Activated naive CD8-positive, alpha-beta T cell treated with anti-CD3 and anti-CD28 coated beads, Interleukin-2, amount 50 U/mL, for 24 hours (primary cell): Measurements from ENCODE around the gene GVQW3.

Experiments used
- ATAC-seq: fragments of 150-1000 bp; cut with Tn5 transposase; one replicate; pipeline ENCODE4 v1.10.0; 2021
- DNase-seq: peaks from one replicate; pipeline ENCODE4 v3.0.0; 2021
- H3K27ac Mint-ChIP-seq: one replicate; pipeline ENCODE4 v1.8.0; 2021; ENCODE audit warnings: mild to moderate bottlenecking, mixed read lengths
- H3K27me3 Mint-ChIP-seq: one replicate; pipeline ENCODE4 v1.8.0; 2021; ENCODE audit warnings: mixed read lengths
- H3K36me3 Mint-ChIP-seq: one replicate; pipeline ENCODE4 v1.8.0; 2021; ENCODE audit warnings: low read depth, mixed read lengths
- H3K4me1 Mint-ChIP-seq: one replicate; pipeline ENCODE4 v1.8.0; 2021; ENCODE audit warnings: mixed read lengths
- H3K4me3 Mint-ChIP-seq: one replicate; pipeline ENCODE4 v1.8.0; 2021; ENCODE audit warnings: mild to moderate bottlenecking, moderate library complexity, mixed read lengths
- H3K9me3 Mint-ChIP-seq: one replicate; pipeline ENCODE4 v1.8.0; 2021; ENCODE audit warnings: mixed read lengths

Gene GVQW3

GRCh38 chr11:76369406-76369805 lies 11.7 kb upstream of the GVQW3 start:
- DNase-seq (no peak), ATAC-seq (no peak)
- H3K9me3 Mint-ChIP-seq, result no peaks in the 10 kb centered on the region
- H3K4me1 Mint-ChIP-seq, result peaks cover 61% of the 10 kb centered on the region
- no peak overlapping the region for H3K27ac Mint-ChIP-seq
- no peak overlapping the region for H3K4me3 Mint-ChIP-seq
- H3K27me3 Mint-ChIP-seq, result no peaks in the 10 kb centered on the region
- peaks cover 15% of the 10 kb centered on the region for H3K36me3 Mint-ChIP-seq

DNA sequence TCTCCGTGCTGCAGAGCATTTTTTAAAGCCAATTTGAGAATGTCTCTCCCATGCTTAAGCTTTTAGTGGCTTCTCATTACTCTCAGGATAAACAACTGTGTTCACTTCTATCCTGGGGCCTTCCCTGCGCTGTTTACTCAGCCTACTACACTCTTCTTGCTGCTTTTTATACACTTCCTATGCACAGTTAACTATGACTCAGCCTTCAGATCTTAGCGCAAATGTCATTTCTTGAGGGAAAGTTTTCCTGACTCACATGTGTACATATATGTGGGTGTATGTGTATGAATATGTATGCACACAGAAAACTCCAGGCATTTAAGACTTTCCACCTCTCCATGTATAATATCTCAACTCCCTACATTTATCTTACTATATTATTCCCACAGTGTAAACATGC lies 10.0 kb upstream of the GVQW3 start:
- H3K36me3 Mint-ChIP-seq, result peaks cover 7% of the 10 kb centered on the region
- peak overlapping the region; percentile 40 for H3K4me3 Mint-ChIP-seq
- ATAC-seq, result peak; percentile 99
- no peak for DNase-seq
- H3K9me3 Mint-ChIP-seq, result no peaks in the 10 kb centered on the region
- H3K27ac Mint-ChIP-seq, result peak overlapping the region; percentile 88
- no peaks in the 10 kb centered on the region for H3K27me3 Mint-ChIP-seq
- H3K4me1 Mint-ChIP-seq, result peaks cover 72% of the 10 kb centered on the region

- Mint-ChIP-seq H3K36me3 (no peaks in the 10 kb centered on the region), H3K4me1 (peaks cover 79% of the 10 kb centered on the region), H3K4me3 (no peak overlapping the region), H3K27me3 (no peaks in the 10 kb centered on the region), H3K9me3 (no peaks in the 10 kb centered on the region), H3K27ac (no peak overlapping the region)
- DNase-seq, result no peak
- no peak for ATAC-seq
Observed at GRCh38 chr11:76376746-76377558, 4.2 kb upstream of the GVQW3 start.

- Mint-ChIP-seq H3K4me1 (peaks cover 74% of the 10 kb centered on the region), H3K4me3 (peak overlapping the region; percentile 97), H3K36me3 (no peaks in the 10 kb centered on the region), H3K9me3 (no peaks in the 10 kb centered on the region), H3K27ac (peak overlapping the region; percentile 95), H3K27me3 (no peaks in the 10 kb centered on the region)
- no peak for ATAC-seq
- no peak for DNase-seq
Observed at GRCh38 chr11:76379807-76380158, 1.3 kb upstream of the GVQW3 start.

DNA sequence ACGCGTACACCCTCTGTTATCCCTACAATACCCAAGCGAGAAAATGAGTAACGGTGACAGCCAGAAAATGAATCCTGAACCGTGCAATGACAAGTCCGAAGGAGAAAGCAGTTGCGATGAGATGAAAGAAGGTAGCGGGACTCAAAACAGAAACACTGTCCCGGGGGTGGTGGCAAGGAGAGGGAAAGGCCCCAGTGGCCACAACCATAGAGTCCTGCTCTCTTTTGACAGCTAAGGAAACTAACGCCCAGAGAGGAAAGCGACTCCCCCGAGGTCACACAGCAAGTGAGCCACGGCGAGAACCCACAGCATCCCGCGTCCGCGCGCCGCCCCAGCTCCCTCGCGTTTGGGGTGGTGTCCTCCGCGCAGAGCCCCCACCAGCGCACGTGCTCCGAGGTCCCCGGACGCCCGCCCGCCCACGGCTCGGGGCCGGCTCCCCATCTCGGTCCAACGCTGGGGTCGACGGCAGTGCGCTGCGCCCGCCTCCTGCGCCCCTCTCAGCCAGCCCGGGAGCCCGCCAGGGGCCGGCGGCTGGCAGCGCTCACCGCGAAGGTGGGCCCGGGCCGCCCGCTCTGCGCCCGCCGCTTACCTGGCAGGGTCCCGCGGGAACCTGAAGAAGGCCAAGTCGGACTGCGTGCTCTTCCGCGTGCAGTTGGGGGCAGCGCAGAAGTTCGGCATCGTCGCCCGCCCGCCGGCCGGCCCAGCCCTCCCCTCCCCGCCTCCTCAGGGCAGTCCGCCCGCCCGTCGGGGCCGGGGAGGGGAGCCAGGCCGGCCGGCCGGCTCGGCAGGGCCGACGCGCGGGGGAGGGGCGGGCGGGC lies 755 bp upstream of the GVQW3 start:
- Mint-ChIP-seq H3K4me3 (peak overlapping the region; percentile 97), H3K36me3 (no peaks in the 10 kb centered on the region), H3K4me1 (peaks cover 68% of the 10 kb centered on the region), H3K27me3 (no peaks in the 10 kb centered on the region), H3K9me3 (no peaks in the 10 kb centered on the region), H3K27ac (peak overlapping the region; percentile 95)
- DNase-seq (peak; percentile 66), ATAC-seq (peak; percentile 43)

DNA sequence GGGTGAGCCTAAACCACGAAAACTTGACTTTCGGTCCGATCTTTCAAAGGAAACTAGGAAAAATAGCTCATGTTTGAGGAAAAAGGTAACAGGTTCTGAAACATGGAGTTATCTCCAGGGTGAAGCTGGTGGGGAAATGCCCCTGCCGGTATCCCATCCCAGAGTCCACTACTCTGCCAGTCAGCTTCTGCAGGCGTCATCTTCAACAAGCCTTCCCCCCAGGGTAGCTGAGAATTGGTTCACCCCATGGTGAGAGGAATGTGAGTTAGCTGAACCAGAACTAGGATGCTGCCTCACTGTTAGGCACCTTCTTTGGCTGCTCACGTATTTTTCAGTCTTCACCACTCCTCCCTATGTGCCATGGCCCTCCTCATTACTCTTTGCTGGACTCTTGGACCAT lies 1.1 kb downstream of the GVQW3 start:
- Mint-ChIP-seq H3K4me1 (peaks cover 54% of the 10 kb centered on the region), H3K4me3 (peak overlapping the region; percentile 93), H3K9me3 (no peaks in the 10 kb centered on the region), H3K36me3 (no peaks in the 10 kb centered on the region), H3K27ac (peak overlapping the region; percentile 2), H3K27me3 (no peaks in the 10 kb centered on the region)
- DNase-seq (no peak), ATAC-seq (no peak)

GRCh38 chr11:76385903-76386302 lies 4.8 kb downstream of the GVQW3 start:
- Mint-ChIP-seq H3K4me3 (no peak overlapping the region), H3K27me3 (no peaks in the 10 kb centered on the region), H3K4me1 (peaks cover 27% of the 10 kb centered on the region), H3K36me3 (no peaks in the 10 kb centered on the region), H3K9me3 (no peaks in the 10 kb centered on the region), H3K27ac (no peak overlapping the region)
- DNase-seq (no peak), ATAC-seq (no peak)

GRCh38 chr11:76388408-76388807 lies 7.3 kb downstream of the GVQW3 start:
- H3K36me3 Mint-ChIP-seq, result no peaks in the 10 kb centered on the region
- peaks cover 7% of the 10 kb centered on the region for H3K4me1 Mint-ChIP-seq
- DNase-seq (no peak), ATAC-seq (no peak)
- no peaks in the 10 kb centered on the region for H3K27me3 Mint-ChIP-seq
- no peaks in the 10 kb centered on the region for H3K9me3 Mint-ChIP-seq
- no peak overlapping the region for H3K27ac Mint-ChIP-seq
- no peak overlapping the region for H3K4me3 Mint-ChIP-seq

DNA sequence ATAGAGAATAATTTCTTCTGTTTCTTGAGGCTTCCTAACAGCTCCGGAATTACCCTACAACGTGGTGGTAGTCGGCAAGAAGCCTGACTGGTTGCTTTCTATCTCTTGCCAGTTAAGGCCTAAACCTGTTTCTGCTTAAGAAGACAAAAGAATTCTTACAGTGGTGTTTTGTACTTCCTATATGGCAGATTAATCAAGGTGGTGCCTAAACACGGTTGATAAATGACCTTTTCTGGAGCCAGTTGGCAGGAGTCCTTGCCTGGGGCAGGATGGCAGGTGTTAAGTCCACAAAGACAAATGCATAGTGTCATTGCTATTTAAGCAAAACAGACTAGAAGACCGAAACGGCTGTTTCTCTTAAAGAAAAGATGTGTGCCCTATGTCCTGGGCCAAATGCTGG lies 9.9 kb downstream of the GVQW3 start:
- Mint-ChIP-seq H3K4me1 (no peaks in the 10 kb centered on the region), H3K9me3 (no peaks in the 10 kb centered on the region), H3K27ac (no peak overlapping the region), H3K27me3 (no peaks in the 10 kb centered on the region), H3K4me3 (no peak overlapping the region), H3K36me3 (no peaks in the 10 kb centered on the region)
- ATAC-seq (no peak), DNase-seq (no peak)

DNA sequence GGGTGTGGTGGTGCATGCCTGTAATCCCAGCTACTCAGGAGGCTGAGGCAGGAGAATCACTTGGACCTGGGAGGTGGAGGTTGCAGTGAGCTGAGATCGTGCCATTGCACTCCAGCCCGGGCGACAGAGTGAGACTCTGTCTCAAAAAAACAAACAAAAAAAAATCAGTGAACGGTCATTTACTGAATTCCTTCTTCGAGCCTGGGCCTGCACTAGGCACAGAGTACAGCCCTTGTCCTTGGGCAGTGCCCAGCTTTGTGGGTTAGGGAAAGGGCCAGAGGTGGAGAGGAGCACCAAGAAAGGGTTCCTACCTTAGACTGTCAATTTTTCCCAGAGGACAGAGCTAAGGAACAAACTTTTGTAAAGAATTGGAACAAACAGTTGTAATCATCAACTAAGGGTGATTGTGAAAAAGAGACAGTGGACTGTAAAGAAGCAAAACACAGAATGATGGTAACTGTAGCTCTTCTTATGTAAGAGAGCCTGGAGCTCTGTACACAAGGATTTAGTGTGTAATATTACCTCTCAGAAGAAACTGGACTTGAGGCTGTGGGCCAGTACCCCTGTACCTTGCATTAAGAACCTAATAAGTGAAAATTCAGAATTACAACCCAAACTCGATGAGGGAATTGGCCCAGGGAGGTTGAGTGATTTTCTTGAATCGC lies 10.8 kb downstream of the GVQW3 start:
- Mint-ChIP-seq H3K9me3 (no peaks in the 10 kb centered on the region), H3K36me3 (no peaks in the 10 kb centered on the region), H3K27me3 (no peaks in the 10 kb centered on the region), H3K4me3 (no peak overlapping the region), H3K4me1 (no peaks in the 10 kb centered on the region), H3K27ac (no peak overlapping the region)
- no peak for DNase-seq
- ATAC-seq, result no peak

DNA sequence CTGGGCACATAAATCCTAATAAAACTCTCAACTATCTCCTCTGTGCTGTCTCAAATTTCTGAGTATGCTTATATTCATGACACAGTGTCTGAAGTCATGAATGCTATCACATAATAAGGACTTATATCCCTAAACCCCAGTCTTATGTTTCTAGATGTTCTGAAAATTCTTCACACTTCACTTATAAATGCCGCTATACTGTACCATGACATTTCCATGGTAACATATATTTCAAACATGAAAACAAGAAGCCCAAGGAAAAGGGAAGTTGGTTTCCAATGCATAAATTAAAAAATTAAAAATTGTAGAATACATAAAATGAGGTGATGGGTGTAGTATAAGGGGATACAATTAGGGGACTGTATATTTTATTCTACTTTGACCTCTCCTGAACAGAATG lies 11.7 kb downstream of the GVQW3 start:
- H3K36me3 Mint-ChIP-seq, result no peaks in the 10 kb centered on the region
- DNase-seq (no peak), ATAC-seq (no peak)
- no peaks in the 10 kb centered on the region for H3K4me1 Mint-ChIP-seq
- no peaks in the 10 kb centered on the region for H3K9me3 Mint-ChIP-seq
- H3K27me3 Mint-ChIP-seq, result no peaks in the 10 kb centered on the region
- H3K4me3 Mint-ChIP-seq, result no peak overlapping the region
- H3K27ac Mint-ChIP-seq, result no peak overlapping the region

GRCh38 chr11:76394411-76394810 lies 13.3 kb downstream of the GVQW3 start:
- no peaks in the 10 kb centered on the region for H3K27me3 Mint-ChIP-seq
- no peak for ATAC-seq
- no peak overlapping the region for H3K27ac Mint-ChIP-seq
- no peaks in the 10 kb centered on the region for H3K36me3 Mint-ChIP-seq
- no peak for DNase-seq
- no peaks in the 10 kb centered on the region for H3K4me1 Mint-ChIP-seq
- H3K9me3 Mint-ChIP-seq, result no peaks in the 10 kb centered on the region
- H3K4me3 Mint-ChIP-seq, result no peak overlapping the region

DNA sequence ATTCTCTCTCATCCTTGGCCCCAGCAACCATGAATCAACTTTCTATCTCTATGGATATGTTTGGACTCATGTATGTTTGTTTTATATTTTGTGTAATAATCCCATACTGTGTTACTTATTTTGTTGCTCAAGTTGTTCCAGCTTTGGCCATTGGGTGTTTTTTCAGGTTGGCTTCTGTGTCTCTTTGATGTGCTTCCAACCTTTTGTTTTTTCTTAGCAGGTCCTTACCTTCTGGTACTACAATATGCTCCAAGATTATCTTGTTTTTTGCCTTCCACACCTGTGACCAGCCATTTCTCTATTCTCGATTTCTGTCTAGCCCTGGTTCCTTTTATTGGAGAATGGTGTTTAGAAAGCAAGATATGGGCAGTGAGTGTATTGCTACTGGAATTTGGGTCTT lies 14.2 kb downstream of the GVQW3 start:
- ATAC-seq (no peak), DNase-seq (no peak)
- Mint-ChIP-seq H3K36me3 (no peaks in the 10 kb centered on the region), H3K27me3 (no peaks in the 10 kb centered on the region), H3K9me3 (no peaks in the 10 kb centered on the region), H3K4me1 (no peaks in the 10 kb centered on the region), H3K27ac (no peak overlapping the region), H3K4me3 (no peak overlapping the region)

- DNase-seq (no peak), ATAC-seq (no peak)
- Mint-ChIP-seq H3K9me3 (no peaks in the 10 kb centered on the region), H3K27ac (no peak overlapping the region), H3K4me1 (no peaks in the 10 kb centered on the region), H3K27me3 (no peaks in the 10 kb centered on the region), H3K4me3 (no peak overlapping the region), H3K36me3 (no peaks in the 10 kb centered on the region)
Observed at GRCh38 chr11:76397383-76397782, 16.3 kb downstream of the GVQW3 start.

- ATAC-seq (no peak), DNase-seq (no peak)
- Mint-ChIP-seq H3K9me3 (no peaks in the 10 kb centered on the region), H3K36me3 (no peaks in the 10 kb centered on the region), H3K27me3 (no peaks in the 10 kb centered on the region), H3K27ac (no peak overlapping the region), H3K4me3 (no peak overlapping the region), H3K4me1 (no peaks in the 10 kb centered on the region)
Observed at GRCh38 chr11:76400967-76401366, 19.8 kb downstream of the GVQW3 start.
